HepG2 (cell line): ENCODE data around the gene MIGA2. TPM values are rescaled to one million over a fixed set of nuclear protein-coding genes. Genes with fewer than 3 reads are reported as not detected.

Source experiments
- ADNP ChIP-seq: sonication (generic); formaldehyde crosslinking; IDR thresholded peaks from 2 replicates; pipeline ENCODE4 v1.4.0; 2020; ENCODE audit warnings: missing genetic modification reagents
- DBP ChIP-seq: sonication (generic); formaldehyde crosslinking; IDR thresholded peaks from 2 replicates; pipeline ENCODE4 v1.4.0; 2020; ENCODE audit warnings: missing genetic modification reagents; ENCODE audit errors: not compliant biosample characterization
- EZH2 ChIP-seq: conservative IDR thresholded peaks from 2 replicates; pipeline ENCODE4 v1.6.1; 2012; ENCODE audit warnings: mild to moderate bottlenecking, low read depth, low read length, moderate library complexity
- FOXM1 ChIP-seq: sonication (generic); formaldehyde crosslinking; IDR thresholded peaks from 2 replicates; pipeline ENCODE4 v1.5.0; 2020; ENCODE audit warnings: missing genetic modification reagents
- HDAC1 ChIP-seq: sonication (generic); formaldehyde crosslinking; IDR thresholded peaks from 2 replicates; pipeline ENCODE4 v1.5.1; 2020; ENCODE audit warnings: mild to moderate bottlenecking, missing genetic modification reagents
- IKZF5 ChIP-seq: IDR thresholded peaks from 2 replicates; pipeline ENCODE4 v1.6.1; 2018; ENCODE audit warnings: missing genetic modification reagents, mild to moderate bottlenecking, missing compliant biosample characterization
- KMT2A ChIP-seq: sonication (generic); formaldehyde crosslinking; IDR thresholded peaks from 2 replicates; pipeline ENCODE4 v1.4.0; 2020; ENCODE audit warnings: missing genetic modification reagents
- KMT2B ChIP-seq: IDR thresholded peaks from 2 replicates; pipeline ENCODE4 v1.6.1; 2016; ENCODE audit warnings: missing genetic modification reagents, missing compliant biosample characterization
- POLR2A ChIP-seq, 2 experiments: IDR thresholded peaks; 2 replicates each; pipeline ENCODE4 v1.6.1; 2011; ENCODE audit warnings: low read depth in 2 of 2, low read length in 2 of 2, mild to moderate bottlenecking in 1 of 2, moderate library complexity in 1 of 2; ENCODE audit not compliant: insufficient read depth in 1 of 2
- RBFOX2 ChIP-seq: fragments of 200-400 bp; formaldehyde crosslinking; IDR thresholded peaks from 2 replicates; pipeline ENCODE4 v1.6.1; 2017; ENCODE audit warnings: low read depth, mild to moderate bottlenecking, low read length
- SMAD1 ChIP-seq: sonication (generic); formaldehyde crosslinking; IDR thresholded peaks from 2 replicates; pipeline ENCODE4 v1.4.0; 2020; ENCODE audit warnings: missing genetic modification reagents, low read depth, mild to moderate bottlenecking, borderline replicate concordance
- STAT6 ChIP-seq: sonication (generic); formaldehyde crosslinking; IDR thresholded peaks from 2 replicates; pipeline ENCODE4 v1.4.0; 2020; ENCODE audit warnings: missing genetic modification reagents, mild to moderate bottlenecking, borderline replicate concordance
- TAF1 ChIP-seq: sonication (generic); formaldehyde crosslinking; IDR thresholded peaks from 2 replicates; pipeline ENCODE4 v1.4.0; 2020; ENCODE audit warnings: missing genetic modification reagents
- TEAD2 ChIP-seq: sonication (generic); formaldehyde crosslinking; IDR thresholded peaks from 2 replicates; pipeline ENCODE4 v1.9.0; 2021; ENCODE audit warnings: missing genetic modification reagents
- TSC22D2 ChIP-seq: sonication (generic); formaldehyde crosslinking; IDR thresholded peaks from 2 replicates; pipeline ENCODE4 v1.5.1; 2020; ENCODE audit warnings: missing genetic modification reagents, mild to moderate bottlenecking, borderline replicate concordance
- ZGPAT ChIP-seq: IDR thresholded peaks from 2 replicates; pipeline ENCODE4 v1.6.1; 2016; ENCODE audit warnings: mild to moderate bottlenecking
- ZNF329 ChIP-seq: sonication (generic); formaldehyde crosslinking; IDR thresholded peaks from 2 replicates; pipeline ENCODE4 v1.9.0; 2021; ENCODE audit warnings: low read depth, mild to moderate bottlenecking, missing genetic modification reagents
- ZNF33B ChIP-seq: sonication (generic); formaldehyde crosslinking; IDR thresholded peaks from 2 replicates; pipeline ENCODE4 v1.5.1; 2020; ENCODE audit warnings: mild to moderate bottlenecking, missing genetic modification reagents
- ZNF451 ChIP-seq: sonication (generic); formaldehyde crosslinking; IDR thresholded peaks from 2 replicates; pipeline ENCODE4 v1.5.0; 2020; ENCODE audit warnings: mild to moderate bottlenecking, missing genetic modification reagents
- ZNF510 ChIP-seq: sonication (generic); formaldehyde crosslinking; IDR thresholded peaks from 2 replicates; pipeline ENCODE4 v1.4.0; 2020; ENCODE audit warnings: low read depth, mild to moderate bottlenecking, missing genetic modification reagents
- ZNF550 ChIP-seq: sonication (generic); formaldehyde crosslinking; IDR thresholded peaks from 2 replicates; pipeline ENCODE4 v1.4.0; 2020; ENCODE audit warnings: mild to moderate bottlenecking, missing genetic modification reagents, borderline replicate concordance
- ZNF567 ChIP-seq: sonication (generic); formaldehyde crosslinking; IDR thresholded peaks from 2 replicates; pipeline ENCODE4 v1.8.1; 2023; ENCODE audit warnings: mild to moderate bottlenecking, missing genetic modification reagents, borderline replicate concordance
- ZNF580 ChIP-seq: IDR thresholded peaks from 2 replicates; pipeline ENCODE4 v1.6.1; 2016; ENCODE audit warnings: low read depth, borderline replicate concordance
- ZNF749 ChIP-seq: sonication (generic); formaldehyde crosslinking; IDR thresholded peaks from 2 replicates; pipeline ENCODE4 v1.8.0; 2022; ENCODE audit warnings: mild to moderate bottlenecking, missing genetic modification reagents, moderate library complexity, borderline replicate concordance
- polyA plus RNA-seq, 8 experiments: library from polyadenylated mRNA; depleted of rRNA in 3 of 8; stranded (reverse) in 7 of 8; unstranded in 1 of 8; fragments of >200 nt; fragmentation: Illumina TruSeq in 4 of 8; extraction: Trizol in 4 of 8; gene quantifications; 2 replicates each; pipeline versions ENCODE4 v1.2.1 to v1.2.3, GENCODE V29; 2011 to 2016; ENCODE audit warnings: low read depth in 4 of 8, missing spikeins in 1 of 8, mixed read lengths in 1 of 8; ENCODE audit not compliant: insufficient read depth in 1 of 8
- total RNA-seq, 5 experiments: library from RNA; depleted of rRNA; stranded (reverse); fragments of >200 nt; fragmentation: Illumina TruSeq; extraction: Trizol; gene quantifications; 2 replicates each; pipeline ENCODE4 v1.2.3, GENCODE V29; 2016; ENCODE audit warnings: low read depth in 1 of 5

The MIGA2 gene
- total and polyA plus RNA-seq, 2 of the 13 experiments (the other 11 are each of a cell fraction or from before 2014, with no cell fraction given) = 10.8 to 17.1 TPM

- TF ChIP-seq DBP (CRISPR knock-in tag) = no peak
- peak; percentile 11; the same call in 1 of the 2 replicates for TF ChIP-seq HDAC1 (CRISPR knock-in tag)
- no peak for TF ChIP-seq STAT6 (CRISPR knock-in tag)
- no peak for TF ChIP-seq ZNF550
- TF ChIP-seq ZNF567 (CRISPR knock-in tag) = peak; percentile 72; the same call in 1 of the 2 replicates
- TF ChIP-seq IKZF5 (CRISPR knock-in tag) = no peak
- TF ChIP-seq ZNF33B (CRISPR knock-in tag) = no peak
- TF ChIP-seq TEAD2 = no peak
- no peak; the same call in 1 of the 2 replicates for TF ChIP-seq ZNF451 (CRISPR knock-in tag)
- TF ChIP-seq RBFOX2 = peak; percentile 76
- TF ChIP-seq EZH2 = no peak
- TF ChIP-seq KMT2B (CRISPR knock-in tag) = peak; percentile 63; the same call in 1 of the 2 replicates
- TF ChIP-seq TAF1 = peak; percentile 81
- TF ChIP-seq ZNF510 (CRISPR knock-in tag) = no peak
- peak; percentile 39; the same call in 1 of the 2 replicates for TF ChIP-seq ZNF749 (CRISPR knock-in tag)
- TF ChIP-seq POLR2A (IDR thresholded peaks at IDR 0.05; ENCODE audit: insufficient read depth in 1 of 2, low read depth in 2 of 2, low read length in 2 of 2) = peak; percentile 98 to 99
- peak; percentile 23; the same call in 1 of the 2 replicates for TF ChIP-seq ZNF329 (CRISPR knock-in tag)
- TF ChIP-seq ZNF580 (CRISPR knock-in tag) = peak; percentile 66; the same call in 1 of the 2 replicates
- TF ChIP-seq ADNP (CRISPR knock-in tag) = no peak
- TF ChIP-seq KMT2A (CRISPR knock-in tag) = no peak
- no peak for TF ChIP-seq FOXM1
- peak; percentile 36; the same call in 1 of the 2 replicates for TF ChIP-seq ZGPAT (CRISPR knock-in tag)
- 0 out of 2 replicates have a peak, but pooled peaks have one; percentile 15 for TF ChIP-seq SMAD1 (CRISPR knock-in tag)
- no peak for TF ChIP-seq TSC22D2
Measured at GRCh38 chr9:129110740-129111527, 74.5 kb downstream of the MIGA2 start, which contains the start of the genes CRAT and PTPA (continued).
